Measurements from ENCODE around the gene KRT3.

Gene KRT3

GRCh38 chr12:52827499-52828090 lies 31.7 kb upstream of the KRT3 start:
- no peak for DNase-seq (ENCODE audit: low read depth in 2 of 2)

- no peak for DNase-seq (ENCODE audit: low read depth in 2 of 2)
Measured at GRCh38 chr12:52826611-52827498, 30.9 kb upstream of the KRT3 start.

- DNase-seq (ENCODE audit: low read depth in 2 of 2), result no peak
Measured at GRCh38 chr12:52825961-52826360, 30.0 kb upstream of the KRT3 start.

- DNase-seq (ENCODE audit: low read depth in 2 of 2), result no peak
Measured at GRCh38 chr12:52824741-52825410, 29.0 kb upstream of the KRT3 start.

GRCh38 chr12:52823761-52824450 lies 28.0 kb upstream of the KRT3 start:
- DNase-seq (ENCODE audit: low read depth in 2 of 2), result no peak

GRCh38 chr12:52822771-52823510 lies 27.0 kb upstream of the KRT3 start:
- DNase-seq (ENCODE audit: low read depth in 2 of 2), result no peak

- DNase-seq (ENCODE audit: low read depth in 2 of 2), result no peak
Measured at GRCh38 chr12:52821826-52822660, 26.1 kb upstream of the KRT3 start.

GRCh38 chr12:52821071-52821730 lies 25.3 kb upstream of the KRT3 start:
- DNase-seq (ENCODE audit: low read depth in 2 of 2), result no peak

- DNase-seq (ENCODE audit: low read depth in 2 of 2), result no peak
Measured at GRCh38 chr12:52820521-52820920, 24.6 kb upstream of the KRT3 start.

- DNase-seq (ENCODE audit: low read depth in 2 of 2), result no peak
Measured at GRCh38 chr12:52819731-52820510, 24.0 kb upstream of the KRT3 start.

GRCh38 chr12:52818887-52819420 lies 23.0 kb upstream of the KRT3 start:
- DNase-seq (ENCODE audit: low read depth in 2 of 2), result no peak

- DNase-seq (ENCODE audit: low read depth in 2 of 2), result no peak
Measured at GRCh38 chr12:52818388-52818787, 22.5 kb upstream of the KRT3 start.

- DNase-seq (ENCODE audit: low read depth in 2 of 2), result no peak
Measured at GRCh38 chr12:52817699-52818238, 21.9 kb upstream of the KRT3 start.

- no peak for DNase-seq (ENCODE audit: low read depth in 2 of 2)
Measured at GRCh38 chr12:52817003-52817698, 21.2 kb upstream of the KRT3 start.

GRCh38 chr12:52815676-52816588 lies 20.0 kb upstream of the KRT3 start:
- no peak for DNase-seq (ENCODE audit: low read depth in 2 of 2)

GRCh38 chr12:52815161-52815560 lies 19.2 kb upstream of the KRT3 start:
- no peak for DNase-seq (ENCODE audit: low read depth in 2 of 2)

GRCh38 chr12:52814710-52815155 lies 18.8 kb upstream of the KRT3 start:
- no peak for DNase-seq (ENCODE audit: low read depth in 2 of 2)
